ENCODE data around the gene FAM114A1. TPM values are rescaled to one million over a fixed set of nuclear protein-coding genes. Genes with fewer than 3 reads are reported as not detected.
A peak's percentile ranks its signal among the peaks of the same experiment; 100 is the strongest.

Gene FAM114A1
- total RNA-seq, 1 donor from 2014 or later = 11.3 TPM

- TF ChIP-seq CTCF (conservative IDR thresholded peaks at IDR 0.05) = no peak
- Mint-ChIP-seq H3K36me3 (ENCODE audit: low read depth) (no peaks in the 10 kb centered on the region), H3K4me1 (no peaks in the 10 kb centered on the region), H3K4me3 (no peak overlapping the region), H3K27ac (ENCODE audit: unreplicated experiment) (no peak overlapping the region), H3K9me3 (no peaks in the 10 kb centered on the region), H3K27me3 (ENCODE audit: low read depth) (no peaks in the 10 kb centered on the region)
- DNase-seq (ENCODE audit: low read depth, low spot score) = no peak
These were observed 75.7 kb downstream of the FAM114A1 start for GRCh38 chr4:38943343-38943742.

GRCh38 chr4:38944440-38944839 is 76.8 kb downstream of the FAM114A1 start:
- H3K9me3 Mint-ChIP-seq = no peaks in the 10 kb centered on the region
- H3K36me3 Mint-ChIP-seq (ENCODE audit: low read depth) = no peaks in the 10 kb centered on the region
- H3K27me3 Mint-ChIP-seq (ENCODE audit: low read depth) = no peaks in the 10 kb centered on the region
- H3K4me1 Mint-ChIP-seq = no peaks in the 10 kb centered on the region
- H3K27ac Mint-ChIP-seq (ENCODE audit: unreplicated experiment) = no peak overlapping the region
- no peak for TF ChIP-seq CTCF (conservative IDR thresholded peaks at IDR 0.05)
- no peak overlapping the region for H3K4me3 Mint-ChIP-seq
- no peak for DNase-seq (ENCODE audit: low read depth, low spot score)

DNA sequence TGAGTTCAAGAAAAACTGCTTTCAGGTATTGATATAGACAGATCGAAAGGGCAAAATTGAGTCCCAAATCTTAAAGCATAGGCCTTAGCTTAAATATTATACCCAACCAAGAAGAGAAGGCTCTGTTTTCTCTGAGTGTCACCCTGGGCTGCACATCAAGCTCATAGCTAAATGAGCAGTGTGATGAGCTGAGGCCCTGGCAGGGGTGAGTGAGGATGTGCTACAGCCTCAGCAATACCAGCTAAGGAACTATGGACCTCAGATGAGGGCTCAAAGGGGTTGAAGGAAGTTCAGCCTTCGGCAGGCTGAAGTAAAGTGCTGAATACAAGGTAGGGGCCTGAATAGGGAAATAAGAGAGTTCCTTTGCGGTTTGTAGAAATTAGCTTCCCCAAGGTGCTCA is 79.3 kb downstream of the FAM114A1 start:
- Mint-ChIP-seq H3K27ac (ENCODE audit: unreplicated experiment) (no peak overlapping the region), H3K4me3 (no peak overlapping the region), H3K36me3 (ENCODE audit: low read depth) (no peaks in the 10 kb centered on the region), H3K4me1 (no peaks in the 10 kb centered on the region), H3K27me3 (ENCODE audit: low read depth) (no peaks in the 10 kb centered on the region), H3K9me3 (no peaks in the 10 kb centered on the region)
- DNase-seq (ENCODE audit: low read depth, low spot score) = no peak
- TF ChIP-seq CTCF (conservative IDR thresholded peaks at IDR 0.05) = no peak

DNA sequence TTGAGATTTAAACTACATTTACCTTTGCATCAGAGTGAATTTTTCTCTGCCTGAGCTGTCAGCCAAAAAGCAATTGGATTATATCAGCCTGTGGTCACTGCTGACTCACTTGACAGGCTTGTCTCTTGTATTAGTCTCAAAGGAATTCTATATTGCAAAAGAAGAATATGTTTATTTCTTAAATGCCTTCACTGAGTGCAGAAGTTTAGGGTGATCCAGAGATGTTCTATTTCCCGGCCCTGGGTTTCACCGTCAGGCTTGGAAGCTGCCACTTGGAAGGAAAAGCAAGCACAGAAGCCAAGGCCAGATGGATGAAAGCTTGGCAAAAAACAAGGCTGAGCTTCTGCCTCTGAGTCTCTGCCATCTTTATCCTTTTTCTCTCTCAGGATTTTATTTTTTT is 80.9 kb downstream of the FAM114A1 start:
- Mint-ChIP-seq H3K9me3 (no peaks in the 10 kb centered on the region), H3K4me3 (no peak overlapping the region), H3K4me1 (no peaks in the 10 kb centered on the region), H3K27me3 (ENCODE audit: low read depth) (no peaks in the 10 kb centered on the region), H3K27ac (ENCODE audit: unreplicated experiment) (no peak overlapping the region), H3K36me3 (ENCODE audit: low read depth) (no peaks in the 10 kb centered on the region)
- DNase-seq (ENCODE audit: low read depth, low spot score) = no peak
- TF ChIP-seq CTCF (conservative IDR thresholded peaks at IDR 0.05) = no peak

- H3K27me3 Mint-ChIP-seq (ENCODE audit: low read depth) = no peaks in the 10 kb centered on the region
- H3K9me3 Mint-ChIP-seq = no peaks in the 10 kb centered on the region
- DNase-seq (ENCODE audit: low read depth, low spot score) = no peak
- H3K36me3 Mint-ChIP-seq (ENCODE audit: low read depth) = no peaks in the 10 kb centered on the region
- TF ChIP-seq CTCF (conservative IDR thresholded peaks at IDR 0.05) = no peak
- no peak overlapping the region for H3K4me3 Mint-ChIP-seq
- H3K27ac Mint-ChIP-seq (ENCODE audit: unreplicated experiment) = peak overlapping the region; percentile 32
- H3K4me1 Mint-ChIP-seq = no peaks in the 10 kb centered on the region
These were observed 81.9 kb downstream of the FAM114A1 start for GRCh38 chr4:38949411-38950051.
